ENCODE data around the gene CFAP54. TPM values are rescaled to one million over a fixed set of nuclear protein-coding genes. Genes with fewer than 3 reads are reported as not detected.

CFAP54 gene
- polyA plus RNA-seq, 1 donor from 2014 or later = 1.1 TPM

DNA sequence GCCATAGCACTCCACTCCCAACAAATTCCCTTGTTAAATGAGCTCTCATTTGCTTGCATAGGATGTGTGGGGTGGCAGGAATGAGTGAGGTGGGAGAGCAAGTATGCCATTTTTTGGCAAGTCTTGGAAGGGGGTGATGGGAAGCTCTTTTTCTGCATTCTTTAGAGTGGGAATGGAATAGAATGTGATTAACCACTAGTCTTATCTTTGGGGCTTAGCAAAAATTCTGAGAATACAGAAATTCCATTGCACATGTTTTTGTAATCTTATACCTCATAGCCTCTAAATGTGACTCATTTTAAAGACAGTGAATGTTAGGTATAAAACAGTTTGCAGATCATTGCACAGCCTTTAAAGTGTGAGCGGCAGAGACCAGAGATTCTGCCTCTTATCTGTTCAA is 389.3 kb downstream of the CFAP54 start:
- H4K20me1 ChIP-seq (ENCODE audit: insufficient read depth) = no peaks in the 10 kb centered on the region
- no peaks in the 10 kb centered on the region for H3K27me3 ChIP-seq (ENCODE audit: insufficient read depth, low read depth, low read length)
- TF ChIP-seq SMC3 (conservative IDR thresholded peaks at IDR 0.05; ENCODE audit: poor library complexity) (no peak), TAF1 (IDR thresholded peaks at IDR 0.05; ENCODE audit: low read depth) (no peak), EZH2 (IDR thresholded peaks at IDR 0.05; ENCODE audit: borderline replicate concordance, insufficient read depth, low read length, poor library complexity, severe bottlenecking) (no peak), POLR2AphosphoS5 (IDR thresholded peaks at IDR 0.05) (no peak), RAD21 (conservative IDR thresholded peaks at IDR 0.05) (no peak), EP300 (conservative IDR thresholded peaks at IDR 0.05; ENCODE audit: poor library complexity, severe bottlenecking) (no peak), MXI1 (conservative IDR thresholded peaks at IDR 0.05; ENCODE audit: poor library complexity, severe bottlenecking) (no peak)
- TF ChIP-seq, protein P1, sequence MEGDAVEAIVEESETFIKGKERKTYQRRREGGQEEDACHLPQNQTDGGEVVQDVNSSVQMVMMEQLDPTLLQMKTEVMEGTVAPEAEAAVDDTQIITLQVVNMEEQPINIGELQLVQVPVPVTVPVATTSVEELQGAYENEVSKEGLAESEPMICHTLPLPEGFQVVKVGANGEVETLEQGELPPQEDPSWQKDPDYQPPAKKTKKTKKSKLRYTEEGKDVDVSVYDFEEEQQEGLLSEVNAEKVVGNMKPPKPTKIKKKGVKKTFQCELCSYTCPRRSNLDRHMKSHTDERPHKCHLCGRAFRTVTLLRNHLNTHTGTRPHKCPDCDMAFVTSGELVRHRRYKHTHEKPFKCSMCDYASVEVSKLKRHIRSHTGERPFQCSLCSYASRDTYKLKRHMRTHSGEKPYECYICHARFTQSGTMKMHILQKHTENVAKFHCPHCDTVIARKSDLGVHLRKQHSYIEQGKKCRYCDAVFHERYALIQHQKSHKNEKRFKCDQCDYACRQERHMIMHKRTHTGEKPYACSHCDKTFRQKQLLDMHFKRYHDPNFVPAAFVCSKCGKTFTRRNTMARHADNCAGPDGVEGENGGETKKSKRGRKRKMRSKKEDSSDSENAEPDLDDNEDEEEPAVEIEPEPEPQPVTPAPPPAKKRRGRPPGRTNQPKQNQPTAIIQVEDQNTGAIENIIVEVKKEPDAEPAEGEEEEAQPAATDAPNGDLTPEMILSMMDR (IDR thresholded peaks at IDR 0.05; ENCODE audit: poor library complexity, severe bottlenecking) = no peak
- TF ChIP-seq, protein P2, sequence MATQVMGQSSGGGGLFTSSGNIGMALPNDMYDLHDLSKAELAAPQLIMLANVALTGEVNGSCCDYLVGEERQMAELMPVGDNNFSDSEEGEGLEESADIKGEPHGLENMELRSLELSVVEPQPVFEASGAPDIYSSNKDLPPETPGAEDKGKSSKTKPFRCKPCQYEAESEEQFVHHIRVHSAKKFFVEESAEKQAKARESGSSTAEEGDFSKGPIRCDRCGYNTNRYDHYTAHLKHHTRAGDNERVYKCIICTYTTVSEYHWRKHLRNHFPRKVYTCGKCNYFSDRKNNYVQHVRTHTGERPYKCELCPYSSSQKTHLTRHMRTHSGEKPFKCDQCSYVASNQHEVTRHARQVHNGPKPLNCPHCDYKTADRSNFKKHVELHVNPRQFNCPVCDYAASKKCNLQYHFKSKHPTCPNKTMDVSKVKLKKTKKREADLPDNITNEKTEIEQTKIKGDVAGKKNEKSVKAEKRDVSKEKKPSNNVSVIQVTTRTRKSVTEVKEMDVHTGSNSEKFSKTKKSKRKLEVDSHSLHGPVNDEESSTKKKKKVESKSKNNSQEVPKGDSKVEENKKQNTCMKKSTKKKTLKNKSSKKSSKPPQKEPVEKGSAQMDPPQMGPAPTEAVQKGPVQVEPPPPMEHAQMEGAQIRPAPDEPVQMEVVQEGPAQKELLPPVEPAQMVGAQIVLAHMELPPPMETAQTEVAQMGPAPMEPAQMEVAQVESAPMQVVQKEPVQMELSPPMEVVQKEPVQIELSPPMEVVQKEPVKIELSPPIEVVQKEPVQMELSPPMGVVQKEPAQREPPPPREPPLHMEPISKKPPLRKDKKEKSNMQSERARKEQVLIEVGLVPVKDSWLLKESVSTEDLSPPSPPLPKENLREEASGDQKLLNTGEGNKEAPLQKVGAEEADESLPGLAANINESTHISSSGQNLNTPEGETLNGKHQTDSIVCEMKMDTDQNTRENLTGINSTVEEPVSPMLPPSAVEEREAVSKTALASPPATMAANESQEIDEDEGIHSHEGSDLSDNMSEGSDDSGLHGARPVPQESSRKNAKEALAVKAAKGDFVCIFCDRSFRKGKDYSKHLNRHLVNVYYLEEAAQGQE (IDR thresholded peaks at IDR 0.05; ENCODE audit: borderline replicate concordance) = no peak
- H2AFZ ChIP-seq (ENCODE audit: low read depth, low read length) = no peak overlapping the region
- no peak overlapping the region for H3K4me3 ChIP-seq (ENCODE audit: low read length)
- H3F3A ChIP-seq (ENCODE audit: insufficient read depth, low read length, poor library complexity, severe bottlenecking) = no peaks in the 10 kb centered on the region
- H3K9me2 ChIP-seq (ENCODE audit: insufficient read depth, low read length) = no peaks in the 10 kb centered on the region
- no peak overlapping the region for H3K9ac ChIP-seq (ENCODE audit: low read length)
- H3K9me3 ChIP-seq (ENCODE audit: low read length) = no peaks in the 10 kb centered on the region
- no peaks in the 10 kb centered on the region for H3K36me3 ChIP-seq (ENCODE audit: insufficient read depth, low read length)
- H3K4me2 ChIP-seq (ENCODE audit: low read length) = no peak overlapping the region
- no peak overlapping the region for H3K27ac ChIP-seq (ENCODE audit: low read length)
- no peaks in the 10 kb centered on the region for H3K79me2 ChIP-seq (replicated peaks; ENCODE audit: insufficient read depth, low read length)

DNA sequence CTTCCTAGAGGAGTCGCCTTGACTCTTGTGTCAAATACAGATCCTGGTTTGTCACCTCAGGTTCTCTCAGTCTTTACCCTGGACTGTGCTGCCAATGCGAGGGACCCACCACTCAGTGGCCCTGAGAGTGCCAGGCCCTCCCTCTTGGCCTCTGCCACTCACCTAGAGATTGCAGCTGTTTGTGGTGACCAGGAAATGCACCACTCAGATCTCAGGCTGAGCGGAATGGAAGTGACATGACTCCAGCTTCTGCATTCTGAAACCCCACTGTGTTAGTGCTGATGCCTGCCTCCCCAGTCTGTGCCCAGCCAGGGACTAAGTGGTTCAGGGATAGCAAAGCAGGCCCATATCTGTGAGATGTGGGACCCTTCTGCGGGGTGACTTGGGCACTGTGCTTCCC is 389.9 kb downstream of the CFAP54 start:
- H3F3A ChIP-seq (ENCODE audit: insufficient read depth, low read length, poor library complexity, severe bottlenecking) = no peaks in the 10 kb centered on the region
- no peaks in the 10 kb centered on the region for H3K9me2 ChIP-seq (ENCODE audit: insufficient read depth, low read length)
- H3K9ac ChIP-seq (ENCODE audit: low read length) = no peak overlapping the region
- H3K4me2 ChIP-seq (ENCODE audit: low read length) = no peak overlapping the region
- no peak overlapping the region for H3K4me3 ChIP-seq (ENCODE audit: low read length)
- no peak overlapping the region for H3K27ac ChIP-seq (ENCODE audit: low read length)
- H3K27me3 ChIP-seq (ENCODE audit: insufficient read depth, low read depth, low read length) = no peaks in the 10 kb centered on the region
- H3K36me3 ChIP-seq (ENCODE audit: insufficient read depth, low read length) = no peaks in the 10 kb centered on the region
- no peaks in the 10 kb centered on the region for H3K79me2 ChIP-seq (replicated peaks; ENCODE audit: insufficient read depth, low read length)
- H2AFZ ChIP-seq (ENCODE audit: low read depth, low read length) = no peak overlapping the region
- TF ChIP-seq EP300 (conservative IDR thresholded peaks at IDR 0.05; ENCODE audit: poor library complexity, severe bottlenecking) (no peak), POLR2AphosphoS5 (IDR thresholded peaks at IDR 0.05) (no peak), RAD21 (conservative IDR thresholded peaks at IDR 0.05) (no peak), TAF1 (IDR thresholded peaks at IDR 0.05; ENCODE audit: low read depth) (no peak), EZH2 (IDR thresholded peaks at IDR 0.05; ENCODE audit: borderline replicate concordance, insufficient read depth, low read length, poor library complexity, severe bottlenecking) (no peak), MXI1 (conservative IDR thresholded peaks at IDR 0.05; ENCODE audit: poor library complexity, severe bottlenecking) (no peak), SMC3 (conservative IDR thresholded peaks at IDR 0.05; ENCODE audit: poor library complexity) (no peak)
- TF ChIP-seq, protein P1 (IDR thresholded peaks at IDR 0.05; ENCODE audit: poor library complexity, severe bottlenecking) = no peak
- TF ChIP-seq, protein P2 (IDR thresholded peaks at IDR 0.05; ENCODE audit: borderline replicate concordance) = no peak
- H3K9me3 ChIP-seq (ENCODE audit: low read length) = no peaks in the 10 kb centered on the region
- no peaks in the 10 kb centered on the region for H4K20me1 ChIP-seq (ENCODE audit: insufficient read depth)

Measured in neural cell (in vitro differentiated cells).